Peyer's patch (tissue), 4 donors: Measurements from ENCODE around the gene DNM3. TPM values are rescaled to one million over a fixed set of nuclear protein-coding genes. Genes with fewer than 3 reads are reported as not detected.

ENCODE experiments used
- DNase-seq, 3 donors: peaks; one replicate each; pipeline ENCODE4 v3.0.0-alpha.2; 2017 to 2019
- H3K27ac ChIP-seq, 4 donors: fragments of 200-600 bp; sonication (generic); one replicate each; pipeline ENCODE4 v1.5.1; 2016 to 2019
- H3K27me3 ChIP-seq, 2 donors: fragments of 200-600 bp; sonication (generic); one replicate each; pipeline ENCODE4 v1.5.1; 2019
- H3K36me3 ChIP-seq, 3 donors: fragments of 200-600 bp; sonication (generic); one replicate each; pipeline ENCODE4 v1.5.1; 2016 to 2019
- H3K4me1 ChIP-seq, 4 donors: fragments of 200-600 bp; sonication (generic); one replicate each; pipeline ENCODE4 v1.5.1; 2016 to 2019
- H3K4me3 ChIP-seq, 4 donors: fragments of 200-600 bp; sonication (generic); 1 replicate in 3 of 4; 2 replicates in 1 of 4; pipeline ENCODE4 v1.5.1; 2016 to 2019; ENCODE audit warnings: mild to moderate bottlenecking in 1 of 4
- H3K9me3 ChIP-seq, 4 donors: fragments of 200-600 bp; sonication (generic); one replicate each; pipeline ENCODE4 v1.5.1; 2016 to 2019; ENCODE audit warnings: mild to moderate bottlenecking in 1 of 4
- CTCF ChIP-seq, 6 experiments: fragments of 450-650 bp in 4 of 6; fragments of 200-600 bp in 2 of 6; sonication (generic) in 1 of 6; IDR thresholded peaks; one replicate each; pipeline ENCODE4 v1.5.1; 2017 to 2019; ENCODE audit warnings: antibody characterized with exemption in 6 of 6, mild to moderate bottlenecking in 3 of 6, moderate library complexity in 1 of 6
- POLR2A ChIP-seq, 2 donors: fragments of 450-650 bp; IDR thresholded peaks; one replicate each; pipeline ENCODE4 v1.5.1; 2017; ENCODE audit warnings: antibody characterized with exemption in 2 of 2, mild to moderate bottlenecking in 2 of 2, moderate library complexity in 2 of 2
- total RNA-seq, 4 donors: library from RNA; depleted of rRNA; stranded (reverse); fragments of >200 nt; gene quantifications; one replicate each; pipeline ENCODE4 v1.1.0, GENCODE V29; 2016

Gene DNM3
- total RNA-seq, 4 donors from 2014 or later = 1.4 to 11.6 (median 2.0) TPM

- no peaks in the 10 kb centered on the region for H3K36me3 ChIP-seq
- no peak for DNase-seq
- H3K4me3 ChIP-seq = no peak overlapping the region
- H3K9me3 ChIP-seq = no peaks in the 10 kb centered on the region
- H3K27me3 ChIP-seq = no peaks in the 10 kb centered on the region
- no peaks in the 10 kb centered on the region for H3K4me1 ChIP-seq
- TF ChIP-seq POLR2A (IDR thresholded peaks at IDR 0.05) (no peak), CTCF (IDR thresholded peaks at IDR 0.05) (no peak)
- H3K27ac ChIP-seq = no peak overlapping the region
Observed at GRCh38 chr1:171850651-171851350, 9.5 kb downstream of the DNM3 start.

GRCh38 chr1:171852272-171852671 lies 11.0 kb downstream of the DNM3 start:
- H3K4me1 ChIP-seq = no peaks in the 10 kb centered on the region
- DNase-seq = no peak
- TF ChIP-seq POLR2A (IDR thresholded peaks at IDR 0.05) (no peak), CTCF (IDR thresholded peaks at IDR 0.05) (no peak)
- no peaks in the 10 kb centered on the region for H3K9me3 ChIP-seq
- no peak overlapping the region for H3K4me3 ChIP-seq
- H3K27ac ChIP-seq = no peak overlapping the region
- H3K27me3 ChIP-seq = no peaks in the 10 kb centered on the region
- H3K36me3 ChIP-seq = no peaks in the 10 kb centered on the region

GRCh38 chr1:171855381-171855780 lies 14.1 kb downstream of the DNM3 start:
- TF ChIP-seq POLR2A (IDR thresholded peaks at IDR 0.05) (no peak), CTCF (IDR thresholded peaks at IDR 0.05) (no peak)
- Histone ChIP-seq H3K4me1 (no peaks in the 10 kb centered on the region), H3K9me3 (no peaks in the 10 kb centered on the region), H3K27me3 (no peaks in the 10 kb centered on the region), H3K36me3 (no peaks in the 10 kb centered on the region), H3K27ac (no peak overlapping the region), H3K4me3 (no peak overlapping the region)
- no peak for DNase-seq

GRCh38 chr1:171858696-171859095 lies 17.4 kb downstream of the DNM3 start:
- DNase-seq = no peak
- H3K4me3 ChIP-seq = no peak overlapping the region
- TF ChIP-seq CTCF (IDR thresholded peaks at IDR 0.05) (no peak), POLR2A (IDR thresholded peaks at IDR 0.05) (no peak)
- no peaks in the 10 kb centered on the region for H3K27me3 ChIP-seq
- H3K4me1 ChIP-seq = no peaks in the 10 kb centered on the region
- no peaks in the 10 kb centered on the region for H3K9me3 ChIP-seq
- no peak overlapping the region for H3K27ac ChIP-seq
- no peaks in the 10 kb centered on the region for H3K36me3 ChIP-seq

- no peak overlapping the region for H3K4me3 ChIP-seq
- DNase-seq = no peak
- no peak for TF ChIP-seq CTCF (IDR thresholded peaks at IDR 0.05)
- no peak for TF ChIP-seq POLR2A (IDR thresholded peaks at IDR 0.05)
- no peaks in the 10 kb centered on the region for H3K27me3 ChIP-seq
- no peaks in the 10 kb centered on the region for H3K9me3 ChIP-seq
- H3K27ac ChIP-seq = no peak overlapping the region
- no peaks in the 10 kb centered on the region for H3K36me3 ChIP-seq
- no peaks in the 10 kb centered on the region for H3K4me1 ChIP-seq
Observed at GRCh38 chr1:171860696-171861095, 19.4 kb downstream of the DNM3 start.

- H3K27ac ChIP-seq = no peak overlapping the region
- no peaks in the 10 kb centered on the region for H3K9me3 ChIP-seq
- H3K4me3 ChIP-seq = no peak overlapping the region
- no peaks in the 10 kb centered on the region for H3K27me3 ChIP-seq
- H3K4me1 ChIP-seq = no peaks in the 10 kb centered on the region
- no peak for DNase-seq
- TF ChIP-seq POLR2A (IDR thresholded peaks at IDR 0.05) = no peak
- H3K36me3 ChIP-seq = no peaks in the 10 kb centered on the region
Observed at GRCh38 chr1:171863531-171863930, 22.2 kb downstream of the DNM3 start.
